GM19372 (cell line): ENCODE results near the gene PTPN1.
"Not testable (repeated sequence)": the region's sequence is repeated elsewhere in the genome, so short reads cannot be mapped to it uniquely, and the experiment has no call there.

Source experiments
- ATAC-seq: cut with Tn5 transposase; IDR thresholded peaks from one replicate; pipeline ENCODE4 v1.9.1; 2021; ENCODE audit warnings: mild to moderate bottlenecking, low read depth, moderate library complexity; ENCODE audit not compliant: unreplicated experiment

PTPN1 gene

DNA sequence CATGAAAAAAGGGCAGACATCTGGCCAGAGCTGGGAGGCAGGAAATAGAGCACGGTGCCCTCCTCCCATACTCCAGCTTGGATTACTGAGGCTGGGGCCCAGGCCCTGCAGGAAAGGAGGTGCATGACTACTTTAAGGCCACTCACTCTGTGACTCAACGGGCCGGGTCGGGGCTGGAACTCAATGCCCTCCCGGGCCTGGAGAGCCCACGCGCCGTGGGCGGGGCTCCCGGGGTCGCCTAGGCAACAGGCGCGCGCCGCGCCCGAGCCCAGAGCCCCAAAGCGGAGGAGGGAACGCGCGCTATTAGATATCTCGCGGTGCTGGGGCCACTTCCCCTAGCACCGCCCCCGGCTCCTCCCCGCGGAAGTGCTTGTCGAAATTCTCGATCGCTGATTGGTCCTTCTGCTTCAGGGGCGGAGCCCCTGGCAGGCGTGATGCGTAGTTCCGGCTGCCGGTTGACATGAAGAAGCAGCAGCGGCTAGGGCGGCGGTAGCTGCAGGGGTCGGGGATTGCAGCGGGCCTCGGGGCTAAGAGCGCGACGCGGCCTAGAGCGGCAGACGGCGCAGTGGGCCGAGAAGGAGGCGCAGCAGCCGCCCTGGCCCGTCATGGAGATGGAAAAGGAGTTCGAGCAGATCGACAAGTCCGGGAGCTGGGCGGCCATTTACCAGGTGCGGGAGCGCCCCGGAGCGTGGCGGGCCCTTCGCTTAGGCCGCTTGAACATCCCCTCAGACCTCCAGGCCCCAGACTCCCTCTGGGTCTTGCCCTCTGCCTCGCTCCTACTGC is at the start of gene PTPN1:
TSS of gene PTPN1 (plus strand) at position 461 of the 783 bp plus-strand sequence. CDS start at position 606, 145 bp downstream.
- peak; percentile 95 for ATAC-seq

DNA sequence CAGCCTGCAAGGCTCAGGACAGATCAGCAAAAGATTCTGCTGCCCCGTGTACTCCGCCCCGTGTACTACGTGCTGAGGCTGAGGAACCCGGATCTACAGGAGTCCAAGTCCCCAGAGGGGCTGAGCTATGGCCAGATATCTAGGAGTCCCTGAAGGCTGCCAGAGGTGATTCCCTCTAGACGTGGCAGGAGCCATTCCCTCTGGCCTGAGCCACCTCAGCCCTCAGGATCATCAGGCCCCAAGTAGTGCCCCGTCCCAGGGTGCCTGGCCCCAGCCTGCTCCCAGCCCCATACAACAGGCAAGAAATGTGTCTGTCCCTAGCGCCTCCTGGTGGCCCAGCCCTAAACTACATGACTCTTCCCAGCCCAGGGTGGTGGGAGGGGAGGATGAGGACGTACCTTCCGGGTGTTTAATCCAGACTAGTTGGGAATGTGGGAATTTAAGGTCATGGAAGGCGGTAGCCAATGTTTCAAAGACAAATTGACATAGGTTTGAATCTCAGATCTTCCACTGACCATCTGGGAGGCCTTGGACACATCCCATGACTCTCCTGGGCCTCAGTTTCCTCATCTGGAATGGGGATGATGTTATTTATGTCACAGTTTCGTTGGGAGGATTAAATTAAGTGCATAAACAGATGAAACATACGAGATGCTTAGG is 49.4 kb upstream of the PTPN1 start:
- no peak for ATAC-seq

DNA sequence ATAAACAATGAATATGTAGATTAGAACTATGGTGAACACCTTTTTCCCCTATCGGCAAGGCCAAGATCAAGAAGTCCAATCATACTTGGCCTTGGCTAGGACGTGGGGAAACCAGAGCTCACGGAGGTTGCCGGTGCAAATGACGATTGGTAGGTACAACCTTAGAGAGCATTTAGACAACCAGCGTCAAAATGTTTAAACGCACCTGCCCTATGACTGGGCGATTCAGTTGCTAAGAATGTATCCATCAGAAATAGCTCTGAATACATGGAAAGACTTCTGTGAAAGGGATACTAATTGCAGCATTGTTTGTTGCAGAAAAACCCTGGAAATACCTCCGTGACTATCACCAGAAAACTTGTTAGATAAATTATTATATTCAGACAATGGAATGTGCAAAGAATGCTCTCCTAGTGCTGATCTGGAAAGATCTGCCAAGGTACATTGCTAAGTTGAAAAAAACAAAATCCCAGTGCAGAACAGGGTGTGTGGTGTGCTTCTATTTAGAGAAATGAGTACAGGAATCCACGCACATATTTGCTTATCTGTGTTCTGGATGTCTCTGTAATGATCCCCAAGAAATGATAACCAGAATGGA is 48.0 kb upstream of the PTPN1 start:
- no peak for ATAC-seq

DNA sequence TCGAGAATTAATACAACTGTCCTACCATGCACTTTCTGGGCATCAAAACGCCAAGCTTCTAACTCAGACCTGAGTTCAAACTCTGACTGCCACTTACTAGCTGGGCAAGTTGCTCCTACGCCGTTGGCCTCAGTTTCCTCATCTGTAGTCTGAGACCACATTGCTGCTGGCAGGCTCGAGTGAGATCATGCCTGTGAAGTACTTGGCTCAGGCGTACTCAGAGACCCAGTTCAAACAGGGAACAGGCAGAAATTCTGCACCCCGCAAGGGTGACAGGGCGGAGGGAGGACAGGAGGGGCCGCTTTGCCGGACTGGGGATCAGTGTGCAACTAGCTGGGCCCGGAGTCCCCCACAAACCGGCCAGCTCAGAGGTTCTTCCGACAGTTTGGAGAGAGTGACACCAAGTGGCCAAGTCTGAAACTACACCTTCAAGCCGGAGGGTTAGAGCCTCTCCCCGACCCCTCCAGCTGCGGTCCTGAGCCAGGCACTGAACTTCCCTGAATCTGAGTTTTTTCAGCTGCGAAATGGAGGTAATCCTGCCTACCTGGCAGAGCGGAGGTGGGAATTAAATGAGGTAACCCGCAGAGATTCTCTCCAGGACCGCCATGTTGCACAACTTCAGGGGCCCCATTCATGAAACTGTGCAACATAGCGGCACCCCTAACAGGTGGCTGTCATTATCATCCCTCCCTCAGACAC is 46.0 kb upstream of the PTPN1 start:
- no peak for ATAC-seq

DNA sequence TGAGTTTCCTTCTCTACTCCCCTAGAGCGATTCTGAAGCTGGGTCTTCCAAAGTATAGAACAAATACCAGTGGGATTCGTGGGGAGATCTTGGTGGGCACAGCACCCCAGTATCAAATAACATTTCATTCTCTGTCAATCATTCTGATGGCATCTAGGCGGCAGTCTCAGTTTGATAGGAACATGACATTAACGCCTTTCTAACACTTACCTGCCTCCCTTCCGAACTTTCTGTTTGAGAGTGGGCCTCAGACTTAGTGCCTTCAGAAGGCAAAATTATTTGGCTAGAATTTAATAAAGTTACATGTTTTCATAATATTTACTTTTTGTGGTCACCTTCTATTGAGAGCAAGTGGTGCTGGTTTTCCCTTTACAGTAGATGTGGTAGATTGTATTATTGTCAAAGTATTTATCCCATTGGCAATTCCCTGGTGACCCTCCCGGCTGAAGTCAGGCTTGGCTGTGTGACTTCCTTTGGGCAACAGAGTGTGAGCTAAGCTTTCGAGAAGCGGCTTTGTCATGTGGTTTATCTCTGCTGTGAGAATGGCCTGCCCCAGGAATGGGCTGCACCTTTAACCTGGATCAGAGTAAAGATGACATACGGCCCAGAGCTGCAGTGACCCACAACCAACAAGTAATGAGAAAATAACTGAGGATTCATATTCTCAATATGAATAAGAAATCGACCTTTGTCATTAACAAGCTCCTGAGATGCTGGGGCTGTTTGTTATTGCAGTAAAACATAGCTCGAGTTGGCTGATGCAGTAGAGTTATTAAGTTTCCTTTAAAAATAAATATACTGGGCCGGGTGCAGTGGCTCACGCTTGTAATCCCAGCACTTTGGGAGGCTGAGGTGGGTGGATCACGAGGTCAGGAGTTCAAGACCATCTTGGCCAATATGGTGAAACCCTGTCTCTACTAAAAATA is 45.2 kb upstream of the PTPN1 start:
- no peak for ATAC-seq

DNA sequence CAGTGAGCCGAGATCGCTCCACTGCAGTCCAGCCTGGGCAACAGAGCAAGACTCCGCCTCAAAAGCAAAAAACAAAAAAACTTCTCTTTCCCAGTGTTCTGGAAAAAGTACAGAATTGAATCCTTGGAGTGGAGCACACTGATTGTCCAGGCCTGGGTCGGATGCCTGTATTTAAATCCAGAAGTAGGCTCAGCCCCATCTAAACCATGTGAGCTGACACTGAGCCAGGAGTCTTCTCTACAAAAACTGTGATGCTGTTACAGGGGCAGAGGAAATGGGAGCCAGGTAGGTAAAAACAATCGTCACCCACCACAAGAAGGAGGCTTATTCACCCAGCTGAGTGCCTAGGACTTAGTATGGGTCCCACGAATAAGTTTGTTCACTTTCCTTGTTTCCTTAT is 43.0 kb upstream of the PTPN1 start:
- no peak for ATAC-seq

DNA sequence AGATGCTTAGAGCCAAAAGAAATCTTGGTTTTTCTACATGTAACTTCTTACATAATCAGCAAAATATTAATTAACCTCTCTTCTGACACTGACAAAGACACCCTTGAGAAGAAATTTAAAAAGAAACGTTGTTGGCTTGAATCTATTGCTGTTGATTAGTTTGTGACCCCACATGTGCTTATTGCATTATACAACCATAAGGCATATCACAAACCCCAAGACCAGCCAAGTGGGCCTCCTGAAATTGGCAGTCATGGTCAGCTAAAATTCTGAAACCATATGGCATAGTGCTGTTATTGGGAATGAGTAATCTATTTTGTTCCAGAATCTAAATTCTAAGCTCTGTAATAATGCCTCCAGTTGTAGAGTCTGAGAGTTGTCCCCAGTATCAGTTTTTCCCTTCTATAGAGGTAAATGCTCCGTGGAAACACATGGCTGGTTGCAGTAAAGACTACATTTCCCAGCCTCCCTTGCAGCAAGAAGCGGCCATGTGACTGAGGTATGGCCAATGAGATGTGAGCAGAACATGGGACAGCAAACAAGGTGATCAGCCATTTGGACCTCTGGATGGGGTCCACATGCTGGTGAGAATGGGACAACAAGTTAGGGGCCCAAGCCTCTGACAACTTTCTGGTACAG is 42.3 kb upstream of the PTPN1 start:
- ATAC-seq: no peak

DNA sequence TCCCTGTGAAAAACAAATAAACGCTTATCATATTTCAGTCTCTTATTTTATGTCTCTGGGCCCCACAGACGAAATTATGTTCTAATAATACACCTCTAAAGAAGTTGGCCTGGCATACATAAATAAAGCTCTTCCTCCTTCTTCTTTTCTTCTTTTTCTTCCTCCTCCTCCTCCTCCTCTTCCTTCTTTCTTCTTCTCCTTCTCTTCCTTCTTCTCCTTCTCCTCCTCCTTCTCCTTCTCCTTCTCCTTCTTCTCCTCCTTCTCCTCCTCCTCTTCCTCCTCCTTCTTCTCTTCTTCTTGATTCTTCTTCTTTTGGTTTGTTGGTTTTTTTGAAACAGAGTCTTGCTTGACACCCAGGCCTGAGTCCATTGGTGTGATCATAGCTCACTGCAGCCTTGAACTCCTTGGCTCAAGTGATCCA is 41.8 kb upstream of the PTPN1 start:
- no peak for ATAC-seq

DNA sequence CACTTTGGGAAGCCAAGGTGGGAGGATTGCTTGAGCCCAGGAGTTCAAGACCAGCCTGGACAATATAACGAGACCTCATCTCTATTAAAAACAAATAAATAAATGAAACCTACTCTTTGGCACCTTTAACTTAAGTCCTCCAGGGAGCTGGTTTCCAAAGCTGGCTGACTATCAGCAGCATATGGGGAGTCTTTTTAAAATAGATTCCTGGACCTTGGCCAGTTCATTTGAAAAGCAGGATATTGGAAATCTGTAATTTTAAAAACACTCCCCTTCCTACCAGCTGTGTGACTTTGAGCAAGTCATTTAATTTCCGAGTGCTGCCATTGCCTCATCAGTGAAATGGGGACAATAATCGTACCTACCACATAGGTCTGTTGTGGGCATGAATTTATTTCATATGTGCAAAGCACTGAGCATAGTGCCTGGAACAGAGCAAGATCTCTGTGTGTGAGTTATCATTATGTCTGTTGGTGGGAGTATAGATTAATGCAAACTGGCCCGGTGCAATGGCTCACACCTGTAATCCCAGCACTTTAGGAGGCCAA is 40.9 kb upstream of the PTPN1 start:
- ATAC-seq: no peak

DNA sequence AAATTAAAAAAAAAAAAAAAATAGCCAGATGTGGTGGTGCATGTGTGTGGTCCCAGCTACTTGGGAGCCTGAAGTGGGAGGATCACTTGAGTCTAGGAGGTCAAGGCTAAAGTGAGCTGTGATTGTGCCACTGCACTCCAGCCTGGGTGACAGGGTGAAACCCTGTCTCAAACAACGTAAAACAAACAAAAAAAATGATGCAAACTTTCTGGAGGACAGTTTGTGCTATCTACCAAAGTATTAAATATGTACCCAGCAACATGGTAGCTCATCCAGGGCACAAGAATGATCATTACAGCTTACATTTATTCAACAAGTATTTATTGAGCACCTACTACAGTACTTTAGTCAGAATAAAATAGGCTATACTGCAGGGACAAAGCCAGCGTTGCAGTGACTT is 40.4 kb upstream of the PTPN1 start:
- ATAC-seq: no peak

DNA sequence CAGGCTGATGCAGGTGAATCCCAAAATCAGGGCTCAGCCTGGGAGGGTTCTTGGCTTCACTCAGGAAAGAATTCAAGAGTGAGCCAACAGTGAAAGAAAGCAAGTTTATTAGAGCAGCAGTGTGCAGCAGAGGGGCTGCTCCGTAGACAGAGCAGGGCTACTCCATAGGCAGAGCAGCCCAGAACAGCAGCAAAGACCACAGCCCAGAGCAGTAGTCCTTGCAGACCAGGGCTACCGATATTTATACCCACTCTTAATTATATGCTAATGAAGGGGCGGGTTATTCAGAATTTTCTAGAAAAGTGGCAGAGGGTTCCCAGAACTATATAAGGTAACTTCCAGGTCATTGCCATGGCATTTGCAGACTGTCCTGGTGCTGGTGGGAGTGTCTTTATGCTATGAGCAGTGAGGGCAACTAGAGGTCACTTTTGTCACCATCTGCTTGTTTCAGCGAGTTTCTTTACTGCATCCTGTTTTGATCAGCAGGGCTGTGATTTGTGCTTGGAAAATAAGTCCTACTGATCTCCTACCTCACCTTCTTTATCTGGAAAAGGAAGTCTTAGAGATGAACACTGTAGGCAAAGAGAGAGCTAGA is 39.8 kb upstream of the PTPN1 start:
- ATAC-seq: no peak

DNA sequence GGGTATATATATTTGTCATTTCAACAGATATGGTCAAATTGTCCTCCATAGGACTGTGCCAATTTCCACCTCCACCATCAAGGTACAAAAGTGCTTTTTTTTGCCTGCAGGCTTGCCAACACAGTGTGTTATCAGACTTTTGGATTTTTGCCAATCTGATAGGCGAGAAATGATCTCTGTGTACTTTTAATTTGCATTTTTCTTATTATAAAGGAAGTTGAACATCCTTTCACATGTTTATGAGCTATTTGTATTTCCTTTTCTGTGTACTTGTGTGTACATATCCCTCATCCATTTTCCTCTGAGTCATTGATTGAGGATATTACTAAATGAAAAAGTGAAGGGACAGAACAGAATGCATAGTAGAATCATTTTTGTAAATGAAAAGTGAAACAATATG is 39.0 kb upstream of the PTPN1 start:
- no peak for ATAC-seq

DNA sequence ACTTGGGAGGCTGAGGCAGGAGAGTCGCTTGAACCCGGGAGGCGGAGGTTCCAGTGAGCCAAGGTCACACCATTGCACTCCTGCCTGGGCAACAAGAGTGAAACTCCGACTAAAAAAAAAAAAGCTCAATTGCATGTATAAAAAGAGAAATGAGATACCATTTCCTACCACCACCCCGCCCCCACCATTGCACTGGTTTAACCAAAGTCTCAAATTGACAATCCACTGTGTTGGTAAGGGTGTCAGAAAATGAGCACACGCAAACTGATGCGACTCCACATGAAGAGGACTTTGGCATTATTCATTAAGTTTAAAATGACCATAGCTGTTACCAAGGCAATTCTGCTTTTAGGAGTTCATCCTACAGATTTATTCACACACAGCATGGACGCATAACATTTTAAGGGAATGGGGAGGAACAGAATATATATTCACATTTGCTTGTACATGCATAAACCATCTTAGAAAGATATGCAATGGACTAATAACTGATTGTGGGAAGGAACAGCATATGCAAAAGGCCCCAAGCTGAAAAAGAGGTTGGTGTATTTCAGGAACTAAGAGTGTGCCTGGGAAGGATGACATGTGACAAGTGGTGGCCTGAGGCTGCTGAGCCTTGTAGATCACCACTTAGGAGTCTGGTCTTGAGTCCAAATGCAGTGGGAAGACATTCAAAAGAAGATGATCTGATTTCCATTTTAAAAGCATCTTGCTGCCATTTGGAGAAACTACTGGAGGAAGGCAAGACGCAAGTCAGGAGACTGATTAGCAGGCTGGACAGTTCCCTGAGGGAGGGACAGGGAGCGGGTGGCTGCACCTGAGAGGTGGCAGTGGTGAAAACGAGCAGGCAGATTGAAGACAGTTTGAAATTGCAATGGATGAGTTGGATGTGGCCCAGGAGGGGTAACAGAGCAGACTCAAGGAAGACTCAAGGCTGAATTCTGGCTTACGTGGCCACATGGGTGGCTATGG is 37.2 kb upstream of the PTPN1 start:
- ATAC-seq: no peak

DNA sequence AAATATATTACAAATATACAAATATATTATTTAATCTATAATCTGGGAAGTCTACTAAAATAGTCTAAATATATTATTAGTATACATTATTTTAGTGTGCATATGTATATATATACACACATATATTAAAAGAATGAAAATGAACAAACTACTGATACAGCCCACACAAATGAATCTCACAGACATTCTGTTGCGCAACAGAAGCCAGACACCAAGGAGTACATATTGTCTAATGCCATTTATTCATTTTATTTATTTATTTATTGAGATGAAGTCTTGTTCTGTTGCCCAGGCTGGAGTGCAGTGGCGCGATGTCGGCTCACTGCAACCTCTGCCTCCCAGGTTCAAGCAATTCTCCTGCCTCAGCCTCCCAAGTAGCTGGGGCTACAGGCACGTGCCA is 35.8 kb upstream of the PTPN1 start:
- not testable (repeated sequence) for ATAC-seq

DNA sequence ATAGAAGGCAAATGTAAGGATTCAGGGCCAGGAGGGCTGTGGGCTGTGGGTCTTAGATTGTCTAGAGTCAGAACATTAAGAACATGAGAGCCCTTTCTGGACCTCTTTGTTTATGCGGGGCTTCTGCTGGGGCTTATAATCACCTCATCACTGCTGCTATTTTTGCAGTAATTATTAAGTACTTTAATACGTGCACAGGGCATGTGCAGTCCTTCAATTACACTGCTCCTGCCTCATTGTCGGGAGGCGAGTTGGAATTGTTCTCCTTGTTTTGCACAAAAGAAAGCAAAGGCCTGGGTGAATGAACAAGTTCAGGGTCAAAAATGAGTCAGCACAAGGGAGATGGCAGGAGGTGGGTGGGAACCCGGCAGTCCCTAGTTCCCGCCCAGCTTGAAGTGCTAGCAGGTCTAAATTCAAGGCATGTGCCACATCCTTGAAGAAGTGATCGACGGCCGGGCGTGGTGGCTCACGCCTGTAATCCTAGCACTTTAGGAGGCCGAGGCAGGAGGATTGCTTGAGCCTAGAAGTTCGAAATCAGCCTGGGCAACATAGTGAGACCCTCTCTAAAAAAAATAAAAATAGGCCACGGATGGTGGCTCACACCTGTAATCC is 34.4 kb upstream of the PTPN1 start:
- no peak for ATAC-seq

DNA sequence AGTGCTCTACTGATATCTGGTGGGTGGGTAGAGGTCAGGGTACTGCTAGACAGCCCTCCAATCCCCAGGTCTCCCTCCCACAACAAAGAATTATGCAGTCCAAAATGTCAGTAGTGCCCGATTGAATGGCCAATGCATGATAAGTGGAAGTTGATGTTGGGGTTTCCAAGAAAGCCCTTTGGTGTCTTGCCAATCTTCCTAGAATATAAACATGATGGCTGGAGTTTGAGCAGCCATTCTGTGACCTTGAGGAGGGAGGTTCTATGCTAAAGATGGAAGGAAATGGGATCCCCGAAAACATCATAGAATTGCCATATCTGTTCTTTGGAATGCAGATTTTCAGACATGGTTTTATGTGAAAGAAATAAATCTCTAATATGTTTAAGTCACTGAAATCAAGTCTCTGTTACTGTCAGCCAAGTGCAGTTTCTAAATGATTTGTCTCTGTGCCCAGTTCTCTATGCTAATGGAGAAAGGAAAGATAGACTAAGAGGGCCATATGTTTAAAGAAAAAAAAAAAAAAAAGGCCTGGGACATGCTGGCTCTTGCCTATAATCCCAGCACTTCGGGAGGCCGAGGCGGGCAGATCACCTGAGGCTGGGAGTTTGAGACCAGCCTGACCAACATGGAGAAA is 32.8 kb upstream of the PTPN1 start:
- ATAC-seq: no peak
